HepG2 (cell line): ENCODE measurements around the gene SLC22A12. TPM values are rescaled to one million over a fixed set of nuclear protein-coding genes. Genes with fewer than 3 reads are reported as not detected.
A peak's percentile ranks its signal among the peaks of the same experiment; 100 is the strongest.

Source experiments
- EHMT2 ChIP-seq: fragments of 200-600 bp; sonication (generic); IDR thresholded peaks from 2 replicates; pipeline ENCODE4 v1.7.0; 2017; ENCODE audit warnings: antibody characterized with exemption, low read depth, low read length, borderline replicate concordance
- HOXD1 ChIP-seq: sonication (generic); formaldehyde crosslinking; IDR thresholded peaks from 2 replicates; pipeline ENCODE4 v1.5.0; 2020; ENCODE audit warnings: missing genetic modification reagents
- MIER3 ChIP-seq: IDR thresholded peaks from 2 replicates; pipeline ENCODE4 v1.6.1; 2016; ENCODE audit warnings: missing compliant biosample characterization, borderline replicate concordance
- SATB2 ChIP-seq: sonication (generic); formaldehyde crosslinking; IDR thresholded peaks from 2 replicates; pipeline ENCODE4 v1.5.0; 2020; ENCODE audit warnings: missing genetic modification reagents
- SIN3A ChIP-seq: IDR thresholded peaks from 2 replicates; pipeline ENCODE4 v1.6.1; 2011; ENCODE audit warnings: low read depth, mild to moderate bottlenecking, control low read depth, low read length, borderline replicate concordance
- SP140L ChIP-seq: sonication (generic); formaldehyde crosslinking; IDR thresholded peaks from 2 replicates; pipeline ENCODE4 v1.4.0; 2020; ENCODE audit warnings: missing genetic modification reagents, borderline replicate concordance
- WIZ ChIP-seq: sonication (generic); formaldehyde crosslinking; IDR thresholded peaks from 2 replicates; pipeline ENCODE4 v1.5.1; 2020; ENCODE audit warnings: mild to moderate bottlenecking, missing genetic modification reagents
- ZFP1 ChIP-seq: IDR thresholded peaks from 2 replicates; pipeline ENCODE4 v1.6.1; 2016
- ZFP41 ChIP-seq: sonication (generic); formaldehyde crosslinking; IDR thresholded peaks from 2 replicates; pipeline ENCODE4 v1.4.0; 2020; ENCODE audit warnings: mild to moderate bottlenecking, missing genetic modification reagents, borderline replicate concordance
- ZKSCAN1 ChIP-seq: fragments of 150-350 bp; IDR thresholded peaks from 2 replicates; pipeline ENCODE4 v1.6.1; 2014; ENCODE audit warnings: low read length
- ZNF224 ChIP-seq: sonication (generic); formaldehyde crosslinking; IDR thresholded peaks from 2 replicates; pipeline ENCODE4 v1.5.0; 2020; ENCODE audit warnings: mild to moderate bottlenecking, missing genetic modification reagents
- ZNF263 ChIP-seq: sonication (generic); formaldehyde crosslinking; IDR thresholded peaks from 2 replicates; pipeline ENCODE4 v1.4.0; 2020; ENCODE audit warnings: missing genetic modification reagents
- ZNF331 ChIP-seq: sonication (generic); formaldehyde crosslinking; IDR thresholded peaks from 2 replicates; pipeline ENCODE4 v1.4.0; 2020; ENCODE audit warnings: missing genetic modification reagents
- ZNF441 ChIP-seq: sonication (generic); formaldehyde crosslinking; IDR thresholded peaks from 2 replicates; pipeline ENCODE4 v1.7.0; 2021; ENCODE audit warnings: missing genetic modification reagents, borderline replicate concordance
- ZNF530 ChIP-seq: sonication (generic); formaldehyde crosslinking; IDR thresholded peaks from 2 replicates; pipeline ENCODE4 v1.5.0; 2020; ENCODE audit warnings: low read depth, mild to moderate bottlenecking, missing genetic modification reagents
- ZNF558 ChIP-seq: sonication (generic); formaldehyde crosslinking; IDR thresholded peaks from 2 replicates; pipeline ENCODE4 v1.9.0; 2022; ENCODE audit warnings: mild to moderate bottlenecking, missing genetic modification reagents, borderline replicate concordance
- polyA plus RNA-seq, 8 experiments: library from polyadenylated mRNA; depleted of rRNA in 3 of 8; stranded (reverse) in 7 of 8; unstranded in 1 of 8; fragments of >200 nt; fragmentation: Illumina TruSeq in 4 of 8; extraction: Trizol in 4 of 8; gene quantifications; 2 replicates each; pipeline versions ENCODE4 v1.2.1 to v1.2.3, GENCODE V29; 2011 to 2016; ENCODE audit warnings: low read depth in 4 of 8, missing spikeins in 1 of 8, mixed read lengths in 1 of 8; ENCODE audit not compliant: insufficient read depth in 1 of 8
- total RNA-seq, 5 experiments: library from RNA; depleted of rRNA; stranded (reverse); fragments of >200 nt; fragmentation: Illumina TruSeq; extraction: Trizol; gene quantifications; 2 replicates each; pipeline ENCODE4 v1.2.3, GENCODE V29; 2016; ENCODE audit warnings: low read depth in 1 of 5
- TF ChIP-seq, protein P1 (sequence below): sonication (generic); formaldehyde crosslinking; IDR thresholded peaks from 2 replicates; pipeline ENCODE4 v1.8.1; 2022; ENCODE audit warnings: low read depth, mild to moderate bottlenecking, missing genetic modification reagents
- TF ChIP-seq, protein P2 (sequence below): IDR thresholded peaks from 2 replicates; pipeline ENCODE4 v1.6.1; 2016
- TF ChIP-seq, protein P3 (sequence below): sonication (generic); formaldehyde crosslinking; IDR thresholded peaks from 2 replicates; pipeline ENCODE4 v1.4.0; 2020; ENCODE audit warnings: missing genetic modification reagents
- TF ChIP-seq, protein P4 (sequence below): sonication (generic); formaldehyde crosslinking; IDR thresholded peaks from 2 replicates; pipeline ENCODE4 v1.5.0; 2020; ENCODE audit warnings: missing genetic modification reagents, mild to moderate bottlenecking, borderline replicate concordance
- TF ChIP-seq, protein P5 (sequence below): sonication (generic); formaldehyde crosslinking; IDR thresholded peaks from 2 replicates; pipeline ENCODE4 v1.4.0; 2020; ENCODE audit warnings: missing genetic modification reagents, mild to moderate bottlenecking, borderline replicate concordance

The SLC22A12 gene
- total and polyA plus RNA-seq, 2 of the 13 experiments (the other 11 are each of a cell fraction or from before 2014, with no cell fraction given): not detected

DNA sequence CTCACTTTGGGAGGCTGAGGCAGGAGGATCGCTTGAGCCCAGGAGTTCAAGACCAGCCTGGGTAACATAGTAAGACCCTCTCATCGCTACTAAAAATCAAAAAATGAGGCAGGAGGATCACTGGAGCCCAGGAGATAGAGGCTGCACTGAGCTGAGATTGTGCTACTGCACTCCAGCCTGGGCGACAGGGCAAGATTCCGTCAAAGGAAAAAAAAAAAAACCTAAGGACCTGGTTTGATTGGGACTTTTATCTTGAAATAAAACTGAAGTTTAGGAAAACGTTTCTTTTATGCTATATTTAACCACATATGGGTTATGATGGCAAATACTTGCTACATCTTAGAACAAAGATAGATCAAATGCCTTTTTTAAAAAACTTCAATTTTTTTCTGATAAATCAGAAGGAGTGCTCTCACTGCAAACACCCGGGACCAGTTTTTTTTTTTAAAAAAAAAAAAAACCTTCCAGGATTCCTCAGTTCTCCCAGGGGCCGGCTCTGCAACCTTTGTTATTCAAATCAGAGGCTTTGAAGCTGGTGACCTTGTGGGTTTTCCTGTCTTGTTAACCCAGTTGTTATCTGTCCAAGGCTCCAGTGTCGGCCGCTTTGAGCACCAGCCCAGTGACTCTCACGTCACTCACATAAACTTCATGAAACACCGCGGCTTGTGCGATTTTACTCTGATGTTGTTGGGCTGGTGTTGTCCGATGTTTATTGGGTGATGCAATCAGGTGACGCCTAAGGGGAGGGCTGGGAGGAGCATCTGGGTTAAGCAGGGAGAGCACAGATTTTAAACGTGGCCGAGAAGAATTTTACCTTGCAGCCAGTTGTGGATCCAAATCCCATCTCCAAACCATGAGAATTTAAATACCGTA is 24.7 kb upstream of the SLC22A12 start (continued):
- TF ChIP-seq, protein P1, sequence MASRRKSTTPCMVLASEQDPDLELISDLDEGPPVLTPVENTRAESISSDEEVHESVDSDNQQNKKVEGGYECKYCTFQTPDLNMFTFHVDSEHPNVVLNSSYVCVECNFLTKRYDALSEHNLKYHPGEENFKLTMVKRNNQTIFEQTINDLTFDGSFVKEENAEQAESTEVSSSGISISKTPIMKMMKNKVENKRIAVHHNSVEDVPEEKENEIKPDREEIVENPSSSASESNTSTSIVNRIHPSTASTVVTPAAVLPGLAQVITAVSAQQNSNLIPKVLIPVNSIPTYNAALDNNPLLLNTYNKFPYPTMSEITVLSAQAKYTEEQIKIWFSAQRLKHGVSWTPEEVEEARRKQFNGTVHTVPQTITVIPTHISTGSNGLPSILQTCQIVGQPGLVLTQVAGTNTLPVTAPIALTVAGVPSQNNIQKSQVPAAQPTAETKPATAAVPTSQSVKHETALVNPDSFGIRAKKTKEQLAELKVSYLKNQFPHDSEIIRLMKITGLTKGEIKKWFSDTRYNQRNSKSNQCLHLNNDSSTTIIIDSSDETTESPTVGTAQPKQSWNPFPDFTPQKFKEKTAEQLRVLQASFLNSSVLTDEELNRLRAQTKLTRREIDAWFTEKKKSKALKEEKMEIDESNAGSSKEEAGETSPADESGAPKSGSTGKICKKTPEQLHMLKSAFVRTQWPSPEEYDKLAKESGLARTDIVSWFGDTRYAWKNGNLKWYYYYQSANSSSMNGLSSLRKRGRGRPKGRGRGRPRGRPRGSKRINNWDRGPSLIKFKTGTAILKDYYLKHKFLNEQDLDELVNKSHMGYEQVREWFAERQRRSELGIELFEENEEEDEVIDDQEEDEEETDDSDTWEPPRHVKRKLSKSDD (CRISPR knock-in tag): peak; percentile 62; the same call in 1 of the 2 replicates
- TF ChIP-seq ZNF558 (no peak), SATB2 (CRISPR knock-in tag) (no peak), SIN3A (no peak), ZFP1 (CRISPR knock-in tag) (0 out of 2 replicates have a peak, but pooled peaks have one; percentile 40), HOXD1 (CRISPR knock-in tag) (no peak; the same call in 1 of the 2 replicates), ZNF530 (CRISPR knock-in tag) (no peak), SP140L (no peak), ZNF224 (CRISPR knock-in tag) (0 out of 2 replicates have a peak, but pooled peaks have one; percentile 29), WIZ (CRISPR knock-in tag) (no peak), ZKSCAN1 (no peak), ZFP41 (CRISPR knock-in tag) (no peak), EHMT2 (no peak), ZNF331 (CRISPR knock-in tag) (peak; percentile 70; the same call in 1 of the 2 replicates), ZNF263 (CRISPR knock-in tag) (peak; percentile 43; the same call in 1 of the 2 replicates), MIER3 (0 out of 2 replicates have a peak, but pooled peaks have one; percentile 33), ZNF441 (CRISPR knock-in tag) (peak; percentile 83)
- TF ChIP-seq, protein P2, sequence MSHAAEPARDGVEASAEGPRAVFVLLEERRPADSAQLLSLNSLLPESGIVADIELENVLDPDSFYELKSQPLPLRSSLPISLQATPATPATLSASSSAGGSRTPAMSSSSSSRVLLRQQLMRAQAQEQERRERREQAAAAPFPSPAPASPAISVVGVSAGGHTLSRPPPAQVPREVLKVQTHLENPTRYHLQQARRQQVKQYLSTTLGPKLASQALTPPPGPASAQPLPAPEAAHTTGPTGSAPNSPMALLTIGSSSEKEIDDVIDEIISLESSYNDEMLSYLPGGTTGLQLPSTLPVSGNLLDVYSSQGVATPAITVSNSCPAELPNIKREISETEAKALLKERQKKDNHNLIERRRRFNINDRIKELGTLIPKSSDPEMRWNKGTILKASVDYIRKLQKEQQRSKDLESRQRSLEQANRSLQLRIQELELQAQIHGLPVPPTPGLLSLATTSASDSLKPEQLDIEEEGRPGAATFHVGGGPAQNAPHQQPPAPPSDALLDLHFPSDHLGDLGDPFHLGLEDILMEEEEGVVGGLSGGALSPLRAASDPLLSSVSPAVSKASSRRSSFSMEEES (CRISPR knock-in tag): peak; percentile 78
- TF ChIP-seq, protein P3, sequence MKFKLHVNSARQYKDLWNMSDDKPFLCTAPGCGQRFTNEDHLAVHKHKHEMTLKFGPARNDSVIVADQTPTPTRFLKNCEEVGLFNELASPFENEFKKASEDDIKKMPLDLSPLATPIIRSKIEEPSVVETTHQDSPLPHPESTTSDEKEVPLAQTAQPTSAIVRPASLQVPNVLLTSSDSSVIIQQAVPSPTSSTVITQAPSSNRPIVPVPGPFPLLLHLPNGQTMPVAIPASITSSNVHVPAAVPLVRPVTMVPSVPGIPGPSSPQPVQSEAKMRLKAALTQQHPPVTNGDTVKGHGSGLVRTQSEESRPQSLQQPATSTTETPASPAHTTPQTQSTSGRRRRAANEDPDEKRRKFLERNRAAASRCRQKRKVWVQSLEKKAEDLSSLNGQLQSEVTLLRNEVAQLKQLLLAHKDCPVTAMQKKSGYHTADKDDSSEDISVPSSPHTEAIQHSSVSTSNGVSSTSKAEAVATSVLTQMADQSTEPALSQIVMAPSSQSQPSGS (CRISPR knock-in tag): peak; percentile 91
- TF ChIP-seq, protein P4, sequence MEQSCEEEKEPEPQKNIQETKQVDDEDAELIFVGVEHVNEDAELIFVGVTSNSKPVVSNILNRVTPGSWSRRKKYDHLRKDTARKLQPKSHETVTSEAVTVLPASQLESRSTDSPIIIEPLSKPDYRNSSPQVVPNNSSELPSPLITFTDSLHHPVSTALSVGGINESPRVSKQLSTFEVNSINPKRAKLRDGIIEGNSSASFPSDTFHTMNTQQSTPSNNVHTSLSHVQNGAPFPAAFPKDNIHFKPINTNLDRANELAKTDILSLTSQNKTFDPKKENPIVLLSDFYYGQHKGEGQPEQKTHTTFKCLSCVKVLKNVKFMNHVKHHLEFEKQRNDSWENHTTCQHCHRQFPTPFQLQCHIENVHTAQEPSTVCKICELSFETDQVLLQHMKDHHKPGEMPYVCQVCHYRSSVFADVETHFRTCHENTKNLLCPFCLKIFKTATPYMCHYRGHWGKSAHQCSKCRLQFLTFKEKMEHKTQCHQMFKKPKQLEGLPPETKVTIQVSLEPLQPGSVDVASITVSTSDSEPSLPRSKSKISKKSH: no peak
- TF ChIP-seq, protein P5, sequence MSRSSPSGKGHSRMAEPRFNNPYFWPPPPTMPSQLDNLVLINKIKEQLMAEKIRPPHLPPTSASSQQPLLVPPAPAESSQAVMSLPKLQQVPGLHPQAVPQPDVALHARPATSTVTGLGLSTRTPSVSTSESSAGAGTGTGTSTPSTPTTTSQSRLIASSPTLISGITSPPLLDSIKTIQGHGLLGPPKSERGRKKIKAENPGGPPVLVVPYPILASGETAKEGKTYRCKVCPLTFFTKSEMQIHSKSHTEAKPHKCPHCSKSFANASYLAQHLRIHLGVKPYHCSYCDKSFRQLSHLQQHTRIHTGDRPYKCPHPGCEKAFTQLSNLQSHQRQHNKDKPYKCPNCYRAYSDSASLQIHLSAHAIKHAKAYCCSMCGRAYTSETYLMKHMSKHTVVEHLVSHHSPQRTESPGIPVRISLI (CRISPR knock-in tag): peak; percentile 88
